Tibial artery (tissue), 4 donors: ENCODE measurements around the gene EEF2K.

ENCODE experiments used
- DNase-seq, 2 donors: peaks; one replicate each; pipeline ENCODE4 v3.0.0-alpha.2; 2019
- H3K27ac ChIP-seq, 2 donors: fragments of 200-600 bp; sonication (generic) in 1 of 2; 1 replicate in 1 of 2; 2 replicates in 1 of 2; pipeline ENCODE4 v1.5.1; 2018 to 2019; ENCODE audit warnings: mild to moderate bottlenecking in 1 of 2
- H3K27me3 ChIP-seq, 2 donors: fragments of 200-600 bp; sonication (generic) in 1 of 2; one replicate each; pipeline versions ENCODE4 v1.5.1 to v1.6.0; 2016 to 2019
- H3K36me3 ChIP-seq, 3 donors: fragments of 200-600 bp; sonication (generic) in 2 of 3; one replicate each; pipeline ENCODE4 v1.5.1; 2016 to 2019; ENCODE audit warnings: mild to moderate bottlenecking in 2 of 3
- H3K4me1 ChIP-seq, 4 donors: fragments of 200-600 bp; sonication (generic) in 2 of 4; 1 replicate in 3 of 4; 2 replicates in 1 of 4; pipeline ENCODE4 v1.5.1; 2016 to 2019
- H3K4me3 ChIP-seq, 2 donors: fragments of 200-600 bp; sonication (generic) in 1 of 2; 1 replicate in 1 of 2; 2 replicates in 1 of 2; pipeline ENCODE4 v1.5.1; 2018 to 2019; ENCODE audit warnings: mild to moderate bottlenecking in 2 of 2
- H3K9me3 ChIP-seq, 3 donors: fragments of 200-600 bp; sonication (generic) in 1 of 3; one replicate each; pipeline ENCODE4 v1.5.1; 2016 to 2019
- CTCF ChIP-seq, 2 experiments: fragments of 200-600 bp in 1 of 2; fragments of 450-650 bp in 1 of 2; IDR thresholded peaks; one replicate each; pipeline ENCODE4 v1.5.1; 2017 to 2019; ENCODE audit warnings: antibody characterized with exemption in 2 of 2, mild to moderate bottlenecking in 1 of 2, moderate library complexity in 1 of 2
- intact Hi-C: fragments of 100-400 bp; cut with DNase I; formaldehyde crosslinking; loops from one replicate; pipeline ENCODE4 v1.15.0; 2023; ENCODE audit warnings: low total_unique reads

EEF2K gene

GRCh38 chr16:22315979-22316378, 109.9 kb downstream of the EEF2K start:
- H3K4me1 ChIP-seq = no peaks in the 10 kb centered on the region
- intact Hi-C loops = loop anchor here (10.0 kb wide), 1 partner anchor 59 kb away; the partner anchor contains the start of gene CDR2
- TF ChIP-seq CTCF (IDR thresholded peaks at IDR 0.05) = no peak
- H3K27ac ChIP-seq = no peak overlapping the region
- peaks cover 42 to 95% (median 83%) of the 10 kb centered on the region in 3 donors for H3K36me3 ChIP-seq
- DNase-seq = no peak
- H3K27me3 ChIP-seq = no peaks in the 10 kb centered on the region
- H3K9me3 ChIP-seq = no peaks in the 10 kb centered on the region
- no peak overlapping the region for H3K4me3 ChIP-seq

GRCh38 chr16:22316411-22316811, 110.3 kb downstream of the EEF2K start:
- intact Hi-C loops = loop anchor here (10.0 kb wide), 1 partner anchor 58 kb away; the partner anchor contains the start of gene CDR2
- H3K36me3 ChIP-seq = peaks cover 41 to 92% (median 83%) of the 10 kb centered on the region in 3 donors
- no peak for DNase-seq
- H3K4me1 ChIP-seq = no peaks in the 10 kb centered on the region
- no peak overlapping the region for H3K27ac ChIP-seq
- H3K9me3 ChIP-seq = no peaks in the 10 kb centered on the region
- no peak for TF ChIP-seq CTCF (IDR thresholded peaks at IDR 0.05)
- no peak overlapping the region for H3K4me3 ChIP-seq
- H3K27me3 ChIP-seq = no peaks in the 10 kb centered on the region

GRCh38 chr16:22317001-22317530, 111.0 kb downstream of the EEF2K start:
- Histone ChIP-seq H3K27ac (no peak overlapping the region), H3K4me3 (no peak overlapping the region), H3K9me3 (no peaks in the 10 kb centered on the region), H3K36me3 (peaks cover 40 to 92% (median 83%) of the 10 kb centered on the region in 3 donors), H3K27me3 (no peaks in the 10 kb centered on the region), H3K4me1 (no peaks in the 10 kb centered on the region)
- TF ChIP-seq CTCF (IDR thresholded peaks at IDR 0.05) = no peak
- no peak for DNase-seq
- intact Hi-C loops = loop anchor here (10.0 kb wide), 1 partner anchor 58 kb away; the partner anchor contains the start of gene CDR2

- intact Hi-C loops = loop anchor here (10.0 kb wide), 1 partner anchor 57 kb away; the partner anchor contains the start of gene CDR2
- H3K36me3 ChIP-seq = peaks cover 35 to 92% (median 80%) of the 10 kb centered on the region in 3 donors
Measured at GRCh38 chr16:22317625-22318024, 111.5 kb downstream of the EEF2K start.

GRCh38 chr16:22318690-22319358, 112.7 kb downstream of the EEF2K start:
- no peaks in the 10 kb centered on the region for H3K4me1 ChIP-seq
- no peak for DNase-seq
- no peak overlapping the region for H3K4me3 ChIP-seq
- H3K9me3 ChIP-seq = no peaks in the 10 kb centered on the region
- H3K27me3 ChIP-seq = no peaks in the 10 kb centered on the region
- intact Hi-C loops = loop anchor here (10.0 kb wide), 1 partner anchor 56 kb away; the partner anchor contains the start of gene CDR2
- H3K27ac ChIP-seq = no peak overlapping the region
- peaks cover 27 to 93% (median 83%) of the 10 kb centered on the region in 3 donors for H3K36me3 ChIP-seq
- peak; percentile 34 to 38 for TF ChIP-seq CTCF (IDR thresholded peaks at IDR 0.05)

More at GRCh38 chr16:22317625-22318024, 111.5 kb downstream of the EEF2K start:
- no peaks in the 10 kb centered on the region for H3K27me3 ChIP-seq
- TF ChIP-seq CTCF (IDR thresholded peaks at IDR 0.05) = no peak
- H3K27ac ChIP-seq = no peak overlapping the region
- H3K4me3 ChIP-seq = no peak overlapping the region
- no peaks in the 10 kb centered on the region for H3K4me1 ChIP-seq
- DNase-seq = no peak
- no peaks in the 10 kb centered on the region for H3K9me3 ChIP-seq
